HL-60/S4 (cell line): Measurements from ENCODE around the gene DLG2.
"Not testable (repeated sequence)": the region's sequence is repeated elsewhere in the genome, so short reads cannot be mapped to it uniquely, and the experiment has no call there.

ENCODE experiments used
- in situ Hi-C: fragments of 300-500 bp; cut with MboI; formaldehyde crosslinking; loops from 2 replicates; pipeline ENCODE4 v1.14.3; 2022; ENCODE audit warnings: low sequenced_read_pairs

The DLG2 gene

DNA sequence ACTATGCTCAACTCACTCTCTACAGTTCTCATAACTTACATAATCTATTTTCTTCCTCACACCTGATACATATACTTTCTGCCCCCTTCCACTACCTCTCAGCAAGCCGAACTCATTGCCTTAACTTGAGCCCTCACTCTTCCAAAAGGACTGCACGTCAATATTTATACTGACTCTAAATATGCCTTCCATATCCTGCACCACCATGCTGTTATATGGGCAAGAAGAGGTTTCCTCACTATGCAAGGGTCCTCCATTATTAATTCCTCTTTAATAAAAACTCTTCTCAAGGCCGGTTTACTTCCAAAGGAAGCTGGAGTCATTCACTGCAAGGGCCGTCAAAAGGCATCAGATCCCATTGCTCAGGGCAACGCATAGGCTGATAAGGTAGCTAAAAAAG lies 2204.5 kb downstream of the DLG2 start:
- in situ Hi-C loops, result not testable (repeated sequence)

DNA sequence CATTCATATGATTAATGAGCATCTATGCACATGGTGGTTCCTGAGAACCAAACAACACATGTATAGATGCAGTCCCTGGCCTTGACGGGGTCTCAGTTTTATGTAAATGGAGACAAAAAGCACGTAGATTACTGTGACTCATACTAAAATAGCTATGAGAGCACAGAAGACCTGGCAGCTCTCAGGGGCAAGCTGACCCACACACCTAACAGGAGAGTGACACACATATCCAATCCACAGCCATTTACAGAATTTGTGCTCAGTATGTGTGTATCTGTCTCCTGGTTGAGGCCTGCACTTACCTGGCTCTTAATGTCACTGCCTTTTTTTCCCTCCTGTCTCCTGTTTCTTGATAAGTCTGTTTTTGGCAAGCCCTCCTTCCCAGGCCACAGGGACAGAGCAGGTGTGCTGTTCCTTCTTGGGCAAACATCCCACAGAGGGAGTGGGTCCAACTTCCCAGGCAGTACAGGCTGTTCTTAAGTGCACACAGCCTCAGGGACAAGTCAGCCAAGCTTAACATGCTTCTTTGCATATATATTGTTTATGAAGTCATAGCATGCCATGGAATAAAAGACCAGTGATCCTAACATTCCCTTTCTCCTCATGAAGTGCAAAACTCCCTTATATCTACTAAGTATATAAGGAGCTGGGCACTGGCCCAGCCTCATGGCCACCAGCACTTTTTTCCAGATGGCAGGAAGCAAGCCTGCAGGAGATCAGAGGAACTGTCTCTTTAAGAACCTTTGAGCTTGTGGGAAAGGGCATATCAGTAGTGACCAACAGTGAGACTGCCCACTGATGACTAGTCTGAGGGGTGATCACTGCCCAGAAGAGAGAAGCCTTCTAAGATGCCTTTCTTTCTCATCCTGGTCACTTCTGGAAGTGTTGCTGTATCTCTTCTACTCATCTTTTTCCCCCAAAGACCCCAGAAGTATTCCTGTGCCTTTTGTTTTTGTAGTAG lies 2216.3 kb downstream of the DLG2 start:
- in situ Hi-C loops, result no loop called here

DNA sequence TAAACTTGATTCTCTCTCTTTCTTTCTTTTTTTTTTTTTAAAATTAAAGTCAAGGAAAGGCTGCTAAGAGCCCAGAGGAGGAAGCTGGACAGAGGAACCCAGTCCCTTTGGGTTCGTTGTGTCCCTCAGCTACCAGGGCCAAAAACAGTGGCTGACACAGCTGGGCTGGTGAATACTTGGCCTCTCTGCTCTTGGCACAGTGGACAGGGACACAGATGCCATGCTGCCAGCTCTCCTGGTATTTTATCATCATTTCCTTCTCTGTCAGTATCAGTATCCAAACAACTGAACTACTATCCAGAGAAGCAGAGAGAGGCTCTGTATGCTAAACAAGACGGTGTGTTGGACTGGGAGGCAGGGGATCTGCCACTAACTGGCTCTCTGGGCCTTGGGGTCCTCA lies 2217.3 kb downstream of the DLG2 start:
- in situ Hi-C loops, result no loop called here

DNA sequence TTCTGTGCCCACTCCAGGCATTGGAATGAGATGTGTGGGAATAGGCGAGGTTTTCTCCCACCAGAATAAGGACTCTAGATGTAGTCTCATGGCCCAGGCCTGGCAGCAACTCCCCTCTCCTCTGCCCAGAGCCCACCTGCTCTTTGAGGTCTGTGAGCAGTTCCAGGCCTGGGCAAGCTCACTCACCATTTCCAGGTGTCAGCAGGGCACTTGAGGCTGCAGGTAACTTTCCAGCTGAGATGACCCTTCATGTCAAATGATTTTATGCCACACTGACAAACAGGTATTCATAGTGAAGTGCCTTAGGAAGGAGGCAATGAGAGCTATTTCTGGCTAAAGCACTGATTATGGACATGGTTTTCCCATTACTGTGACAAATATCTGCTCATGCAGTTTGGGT lies 2217.7 kb downstream of the DLG2 start:
- in situ Hi-C loops, result no loop called here

DNA sequence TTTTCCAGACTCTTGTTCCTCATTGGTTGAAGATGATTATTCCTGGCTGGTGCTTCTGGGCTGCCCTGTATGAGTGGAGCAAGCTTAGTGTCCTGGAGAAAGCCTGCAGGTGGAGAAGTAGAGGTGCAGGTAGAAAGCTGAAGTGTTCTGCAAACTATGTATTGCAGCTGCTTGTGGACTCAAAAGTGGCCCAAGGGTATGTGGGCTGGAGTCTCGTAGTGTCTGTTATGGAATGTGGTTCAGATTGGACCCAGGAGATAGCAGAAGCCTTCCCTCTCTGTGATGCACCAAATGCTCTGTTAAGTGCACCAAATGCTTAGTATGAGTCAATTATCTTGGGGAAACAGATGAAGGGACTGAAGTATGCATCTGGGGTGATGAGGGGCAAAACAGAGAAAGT lies 2218.2 kb downstream of the DLG2 start:
- in situ Hi-C loops, result no loop called here
